Measurements from ENCODE around the gene TMEM61.
"Not testable (repeated sequence)": the region's sequence is repeated elsewhere in the genome, so short reads cannot be mapped to it uniquely, and the experiment has no call there.

TMEM61 gene

GRCh38 chr1:54962612-54963395, 17.6 kb upstream of the TMEM61 start:
- no peak for DNase-seq

- not testable (repeated sequence) for DNase-seq
These were observed 16.6 kb upstream of the TMEM61 start for GRCh38 chr1:54963829-54964228.

- DNase-seq = no peak
These were observed 14.6 kb upstream of the TMEM61 start for GRCh38 chr1:54965624-54966340.

GRCh38 chr1:54967372-54967771, 13.1 kb upstream of the TMEM61 start:
- DNase-seq = no peak

GRCh38 chr1:54968551-54968950, 11.9 kb upstream of the TMEM61 start:
- DNase-seq = no peak

GRCh38 chr1:54969879-54970278, 10.5 kb upstream of the TMEM61 start:
- no peak for DNase-seq

- no peak for DNase-seq
These were observed 9.5 kb upstream of the TMEM61 start for GRCh38 chr1:54970901-54971300.

GRCh38 chr1:54971317-54971791, 9.1 kb upstream of the TMEM61 start:
- no peak for DNase-seq

GRCh38 chr1:54972436-54972835, 8.0 kb upstream of the TMEM61 start:
- no peak for DNase-seq

GRCh38 chr1:54973205-54973921, 7.1 kb upstream of the TMEM61 start:
- DNase-seq = no peak

GRCh38 chr1:54975356-54976108, 4.9 kb upstream of the TMEM61 start:
- DNase-seq = no peak

- no peak for DNase-seq
These were observed 3.7 kb upstream of the TMEM61 start for GRCh38 chr1:54976747-54977146.

- DNase-seq = no peak
These were observed 2.7 kb upstream of the TMEM61 start for GRCh38 chr1:54977533-54978297.

- DNase-seq = no peak
These were observed 1.7 kb upstream of the TMEM61 start for GRCh38 chr1:54978528-54979326.

GRCh38 chr1:54979327-54979891, 1.0 kb upstream of the TMEM61 start:
- DNase-seq = no peak

GRCh38 chr1:54980046-54980527, 341 bp upstream of the TMEM61 start:
- no peak for DNase-seq

GRCh38 chr1:54981466-54981865, 1.0 kb downstream of the TMEM61 start:
- no peak for DNase-seq

GRCh38 chr1:54982739-54983138, 2.3 kb downstream of the TMEM61 start:
- no peak for DNase-seq

- no peak for DNase-seq
These were observed 3.9 kb downstream of the TMEM61 start for GRCh38 chr1:54984131-54984842.

- no peak for DNase-seq
These were observed 5.1 kb downstream of the TMEM61 start for GRCh38 chr1:54985556-54985955.

Data from central memory CD4-positive, alpha-beta T cell (primary cell).